ENCODE data around the gene C19orf33. TPM values are rescaled to one million over a fixed set of nuclear protein-coding genes. Genes with fewer than 3 reads are reported as not detected.
"Not testable (repeated sequence)": the region's sequence is repeated elsewhere in the genome, so short reads cannot be mapped to it uniquely, and the experiment has no call there.

The C19orf33 gene
- total and polyA plus RNA-seq, 4 donors: 2.0 to 259 (median 12.5) TPM

DNA sequence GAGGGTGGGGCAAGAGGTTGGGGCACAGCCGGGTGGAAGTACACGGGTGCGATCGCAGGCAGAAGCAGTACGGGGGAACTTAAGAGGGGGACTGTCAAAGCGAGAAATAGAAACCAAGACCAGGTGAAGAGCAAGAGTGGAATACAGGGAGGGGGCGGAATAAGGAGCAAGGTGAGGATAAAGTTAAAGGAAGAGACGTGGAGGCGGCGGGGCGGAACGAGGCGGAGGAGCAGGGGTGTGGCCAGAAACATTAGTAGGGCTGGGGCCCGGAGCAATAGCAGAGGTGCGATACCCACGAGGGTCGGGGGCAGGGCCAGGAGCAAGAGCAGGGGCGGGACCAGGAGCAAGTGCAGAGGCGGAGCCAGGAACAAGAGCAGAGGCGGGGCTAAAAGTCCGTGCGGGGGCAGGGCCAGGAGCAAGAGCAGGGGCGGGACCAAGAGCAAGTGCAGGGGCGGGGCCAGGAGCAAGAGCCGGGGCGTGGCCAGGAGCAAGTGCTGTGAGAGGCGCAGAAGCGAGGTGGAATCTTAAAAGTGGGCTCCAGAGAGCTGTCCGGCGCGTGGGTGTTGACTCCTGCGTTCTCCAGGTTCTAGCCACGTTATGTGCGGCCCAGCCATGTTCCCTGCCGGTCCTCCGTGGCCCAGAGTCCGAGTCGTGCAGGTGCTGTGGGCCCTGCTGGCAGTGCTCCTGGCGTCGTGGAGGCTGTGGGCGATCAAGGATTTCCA, 32.7 kb downstream of the C19orf33 start:
- 2% methylated on average over 41 of the region's 41 CpGs for WGBS, 2 donors
- ATAC-seq (ENCODE audit: low FRiP score): peak; percentile 89
- peak; percentile 98 to 99 for DNase-seq
- Histone ChIP-seq H3K4me1 (ENCODE audit: control insufficient read depth in 1 of 2, insufficient read depth in 2 of 2, low read length in 2 of 2) (no peaks in the 10 kb centered on the region), H3K27ac (ENCODE audit: low read depth in 1 of 2, low read length in 2 of 2) (peak overlapping the region in 1 of 2 donors; percentile 89), H3K36me3 (ENCODE audit: control insufficient read depth in 1 of 2, insufficient read depth in 2 of 2, low read length in 1 of 2) (no peaks in the 10 kb centered on the region), H3K4me3 (ENCODE audit: low read length in 2 of 2) (peak overlapping the region; percentile 19 to 59), H3K9me3 (ENCODE audit: control insufficient read depth, low read length) (no peaks in the 10 kb centered on the region), H3K27me3 (ENCODE audit: control insufficient read depth in 1 of 2, insufficient read depth in 2 of 2, low read length in 1 of 2) (no peaks in the 10 kb centered on the region)
- intact Hi-C loops (cut with DNase I): loop anchor here (1.0 to 10.0 kb wide), 7 partner anchors 36 to 516 kb away; partner anchors contain the start of genes PSMD8 (in 2 of the 2), GGN (in 1 of the 2), SIPA1L3 (in 1 of the 2) and SPRED3 (in 1 of the 2)

DNA sequence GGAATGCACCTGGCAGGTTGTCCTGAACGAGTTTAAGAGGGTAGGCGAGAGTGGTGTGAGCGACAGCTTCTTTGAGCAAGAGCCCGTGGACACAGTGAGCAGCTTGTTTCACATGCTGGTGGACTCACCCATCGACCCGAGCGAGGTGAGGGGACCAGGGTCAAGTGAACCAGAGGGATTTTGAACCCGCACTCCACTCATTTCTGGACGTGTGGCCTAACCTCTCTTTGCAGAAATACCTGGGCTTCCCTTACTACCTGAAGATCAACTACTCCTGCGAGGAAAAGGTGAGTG, 33.3 kb downstream of the C19orf33 start:
- Histone ChIP-seq H3K27me3 (ENCODE audit: control insufficient read depth in 1 of 2, insufficient read depth in 2 of 2, low read length in 1 of 2) (no peaks in the 10 kb centered on the region), H3K36me3 (ENCODE audit: control insufficient read depth in 1 of 2, insufficient read depth in 2 of 2, low read length in 1 of 2) (no peaks in the 10 kb centered on the region), H3K27ac (ENCODE audit: low read depth in 1 of 2, low read length in 2 of 2) (no peak overlapping the region), H3K9me3 (ENCODE audit: control insufficient read depth, low read length) (no peaks in the 10 kb centered on the region), H3K4me1 (ENCODE audit: control insufficient read depth in 1 of 2, insufficient read depth in 2 of 2, low read length in 2 of 2) (no peaks in the 10 kb centered on the region), H3K4me3 (ENCODE audit: low read length in 2 of 2) (no peak overlapping the region)
- ATAC-seq (ENCODE audit: low FRiP score): no peak
- DNase-seq: no peak
- intact Hi-C loops (cut with DNase I): loop anchor here (5.0 to 10.0 kb wide), 6 partner anchors 35 to 515 kb away; partner anchors contain the start of genes GGN (in 1 of the 2), PSMD8 (in 1 of the 2), SIPA1L3 (in 1 of the 2) and SPRED3 (in 1 of the 2)
- WGBS, 2 donors: 61 to 62% methylated on average over 10 of the region's 10 CpGs

DNA sequence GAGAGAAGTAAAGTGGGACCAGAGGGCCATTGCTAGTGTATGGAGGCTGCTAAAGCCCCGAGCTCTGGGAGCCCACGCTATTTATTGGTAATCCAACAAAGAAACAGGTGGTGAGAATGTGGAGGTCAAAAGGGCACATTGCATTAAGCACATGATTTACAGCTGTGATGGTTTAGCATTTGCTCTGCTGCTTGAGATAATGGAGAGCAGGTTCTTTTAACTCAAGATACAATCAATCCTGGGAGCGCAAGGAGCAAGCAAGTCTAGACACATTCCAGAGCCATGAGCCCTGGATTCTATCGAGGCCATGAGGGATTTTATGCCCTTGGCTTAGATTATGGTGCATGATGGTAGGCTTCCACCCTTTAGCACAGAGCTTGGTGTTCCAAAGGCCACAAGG, 35.0 kb downstream of the C19orf33 start:
- H3K36me3 ChIP-seq (ENCODE audit: control insufficient read depth in 1 of 2, insufficient read depth in 2 of 2, low read length in 1 of 2); H3K4me3 ChIP-seq (ENCODE audit: low read length in 2 of 2); H3K27me3 ChIP-seq (ENCODE audit: control insufficient read depth in 1 of 2, insufficient read depth in 2 of 2, low read length in 1 of 2); ATAC-seq (ENCODE audit: low FRiP score); DNase-seq; H3K4me1 ChIP-seq (ENCODE audit: control insufficient read depth in 1 of 2, insufficient read depth in 2 of 2, low read length in 2 of 2); H3K27ac ChIP-seq (ENCODE audit: low read depth in 1 of 2, low read length in 2 of 2); H3K9me3 ChIP-seq (ENCODE audit: control insufficient read depth, low read length): not testable (repeated sequence)
- 60% methylated on average over 4 of the region's 4 CpGs for WGBS, 2 donors
- intact Hi-C loops (cut with DNase I): loop anchor here (5.0 to 10.0 kb wide), 6 partner anchors 33 to 513 kb away; partner anchors contain the start of genes GGN (in 1 of the 2), PSMD8 (in 1 of the 2), SIPA1L3 (in 1 of the 2) and SPRED3 (in 1 of the 2)

DNA sequence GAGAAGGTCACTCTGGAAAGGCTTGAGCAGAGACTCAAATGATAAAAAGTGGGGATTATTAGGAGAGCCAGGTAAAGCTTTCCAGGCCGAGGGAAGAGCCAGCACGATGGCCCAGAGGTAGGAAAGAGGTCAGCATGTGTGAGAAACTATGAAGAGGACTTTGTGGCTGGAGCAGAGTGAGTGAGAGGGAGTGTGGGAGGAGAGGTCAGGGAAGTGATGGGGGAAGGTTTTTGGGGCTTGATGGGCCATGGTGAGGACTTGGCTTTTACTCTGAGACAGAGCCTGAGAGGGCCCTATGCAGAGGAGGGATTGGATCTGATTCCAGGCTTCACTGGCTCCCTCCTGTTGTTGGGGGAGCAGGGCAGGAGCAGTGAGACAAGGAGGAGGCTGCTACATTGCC, 36.9 kb downstream of the C19orf33 start:
- intact Hi-C loops (cut with DNase I): no loop called here
- H3K4me1 ChIP-seq (ENCODE audit: control insufficient read depth in 1 of 2, insufficient read depth in 2 of 2, low read length in 2 of 2): no peaks in the 10 kb centered on the region
- no peaks in the 10 kb centered on the region for H3K36me3 ChIP-seq (ENCODE audit: control insufficient read depth in 1 of 2, insufficient read depth in 2 of 2, low read length in 1 of 2)
- H3K4me3 ChIP-seq (ENCODE audit: low read length in 2 of 2): no peak overlapping the region
- H3K27me3 ChIP-seq (ENCODE audit: control insufficient read depth in 1 of 2, insufficient read depth in 2 of 2, low read length in 1 of 2): no peaks in the 10 kb centered on the region
- ATAC-seq (ENCODE audit: low FRiP score): no peak
- DNase-seq: no peak
- no peaks in the 10 kb centered on the region for H3K9me3 ChIP-seq (ENCODE audit: control insufficient read depth, low read length)
- no peak overlapping the region for H3K27ac ChIP-seq (ENCODE audit: low read depth in 1 of 2, low read length in 2 of 2)
- WGBS, 2 donors: 88 to 91% methylated on average over 2 of the region's 2 CpGs

DNA sequence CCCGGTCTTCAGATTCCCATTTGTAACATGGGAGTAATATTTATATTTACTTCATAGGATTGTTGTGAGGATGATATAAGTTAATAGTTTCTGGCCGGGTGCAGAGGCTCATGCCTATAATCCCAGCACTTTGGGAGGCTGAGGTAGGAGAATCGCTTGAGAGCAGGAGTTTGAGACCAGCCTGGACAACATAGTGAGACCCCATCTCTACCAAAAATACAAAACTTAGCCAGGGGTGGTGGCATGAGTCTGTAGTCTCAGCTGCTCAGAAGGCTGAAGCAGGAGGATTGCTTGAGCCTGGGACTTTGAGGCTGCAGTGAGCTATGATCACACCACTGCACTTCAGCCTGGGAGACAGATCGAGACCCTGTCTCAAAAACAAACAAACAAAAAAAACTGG, 42.8 kb downstream of the C19orf33 start:
- intact Hi-C loops (cut with DNase I): no loop called here
- 83 to 85% methylated on average over 4 of the region's 4 CpGs for WGBS, 2 donors
- H3K9me3 ChIP-seq (ENCODE audit: control insufficient read depth, low read length): no peaks in the 10 kb centered on the region
- H3K4me1 ChIP-seq (ENCODE audit: control insufficient read depth in 1 of 2, insufficient read depth in 2 of 2, low read length in 2 of 2): no peaks in the 10 kb centered on the region
- no peaks in the 10 kb centered on the region for H3K27me3 ChIP-seq (ENCODE audit: control insufficient read depth in 1 of 2, insufficient read depth in 2 of 2, low read length in 1 of 2)
- DNase-seq (no peak), ATAC-seq (ENCODE audit: low FRiP score) (no peak)
- no peaks in the 10 kb centered on the region for H3K36me3 ChIP-seq (ENCODE audit: control insufficient read depth in 1 of 2, insufficient read depth in 2 of 2, low read length in 1 of 2)
- no peak overlapping the region for H3K4me3 ChIP-seq (ENCODE audit: low read length in 2 of 2)
- no peak overlapping the region for H3K27ac ChIP-seq (ENCODE audit: low read depth in 1 of 2, low read length in 2 of 2)

DNA sequence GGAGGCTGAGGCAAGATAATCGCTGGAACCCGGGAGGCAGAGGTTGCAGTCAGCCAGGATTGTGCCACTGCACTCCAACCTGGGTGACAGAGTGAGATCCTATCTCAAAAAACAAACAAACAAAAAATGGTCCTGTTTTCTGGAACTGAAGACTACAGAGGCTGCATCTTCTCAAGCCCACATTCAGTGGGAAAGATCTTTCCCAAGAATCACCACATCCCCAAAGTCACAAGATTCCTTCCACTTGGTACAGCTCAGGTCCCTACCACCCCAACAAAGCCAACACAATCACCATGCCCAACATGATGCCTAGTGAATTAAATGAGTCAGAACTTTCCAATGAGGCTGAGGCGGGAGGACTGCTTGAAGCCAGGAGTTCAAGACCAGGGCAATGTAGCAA, 46.8 kb downstream of the C19orf33 start:
- WGBS, 2 donors: 81 to 87% methylated on average over 3 of the region's 3 CpGs
- Histone ChIP-seq H3K9me3 (ENCODE audit: control insufficient read depth, low read length) (no peaks in the 10 kb centered on the region), H3K36me3 (ENCODE audit: control insufficient read depth in 1 of 2, insufficient read depth in 2 of 2, low read length in 1 of 2) (no peaks in the 10 kb centered on the region), H3K4me1 (ENCODE audit: control insufficient read depth in 1 of 2, insufficient read depth in 2 of 2, low read length in 2 of 2) (no peaks in the 10 kb centered on the region), H3K27me3 (ENCODE audit: control insufficient read depth in 1 of 2, insufficient read depth in 2 of 2, low read length in 1 of 2) (no peaks in the 10 kb centered on the region), H3K4me3 (ENCODE audit: low read length in 2 of 2) (no peak overlapping the region), H3K27ac (ENCODE audit: low read depth in 1 of 2, low read length in 2 of 2) (no peak overlapping the region)
- intact Hi-C loops (cut with DNase I): no loop called here
- ATAC-seq (ENCODE audit: low FRiP score) (no peak), DNase-seq (no peak)

DNA sequence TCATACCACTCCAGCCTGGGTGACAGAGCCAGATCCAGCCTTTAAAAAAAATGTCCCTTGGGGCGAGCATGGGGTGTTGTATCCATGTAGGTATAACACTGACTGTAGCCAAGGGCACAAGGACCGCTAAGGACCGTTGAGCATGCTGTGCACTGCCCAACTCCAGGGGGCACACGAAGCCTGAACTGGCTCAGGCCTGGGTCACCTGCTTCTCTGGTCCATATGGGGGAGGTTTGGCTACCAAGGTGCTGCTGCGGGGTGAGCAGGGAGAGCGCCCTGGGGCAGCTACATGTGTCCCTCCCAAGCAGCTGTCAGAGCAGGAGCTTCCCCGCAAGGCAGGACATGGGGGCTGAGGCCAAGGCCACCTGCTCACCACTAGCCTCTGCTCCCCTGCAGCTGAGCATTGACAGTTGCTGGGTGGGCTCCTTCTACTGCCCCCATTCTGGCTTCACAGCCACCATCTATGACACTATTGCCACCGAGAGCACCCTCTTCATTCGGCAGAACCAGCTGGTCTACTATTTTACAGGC, 47.9 kb downstream of the C19orf33 start:
- DNase-seq (no peak), ATAC-seq (ENCODE audit: low FRiP score) (no peak)
- Histone ChIP-seq H3K27me3 (ENCODE audit: control insufficient read depth in 1 of 2, insufficient read depth in 2 of 2, low read length in 1 of 2) (no peaks in the 10 kb centered on the region), H3K4me1 (ENCODE audit: control insufficient read depth in 1 of 2, insufficient read depth in 2 of 2, low read length in 2 of 2) (no peaks in the 10 kb centered on the region), H3K36me3 (ENCODE audit: control insufficient read depth in 1 of 2, insufficient read depth in 2 of 2, low read length in 1 of 2) (no peaks in the 10 kb centered on the region), H3K9me3 (ENCODE audit: control insufficient read depth, low read length) (no peaks in the 10 kb centered on the region), H3K4me3 (ENCODE audit: low read length in 2 of 2) (no peak overlapping the region), H3K27ac (ENCODE audit: low read depth in 1 of 2, low read length in 2 of 2) (no peak overlapping the region)
- 71 to 72% methylated on average over 9 of the region's 9 CpGs for WGBS, 2 donors
- intact Hi-C loops (cut with DNase I): no loop called here

DNA sequence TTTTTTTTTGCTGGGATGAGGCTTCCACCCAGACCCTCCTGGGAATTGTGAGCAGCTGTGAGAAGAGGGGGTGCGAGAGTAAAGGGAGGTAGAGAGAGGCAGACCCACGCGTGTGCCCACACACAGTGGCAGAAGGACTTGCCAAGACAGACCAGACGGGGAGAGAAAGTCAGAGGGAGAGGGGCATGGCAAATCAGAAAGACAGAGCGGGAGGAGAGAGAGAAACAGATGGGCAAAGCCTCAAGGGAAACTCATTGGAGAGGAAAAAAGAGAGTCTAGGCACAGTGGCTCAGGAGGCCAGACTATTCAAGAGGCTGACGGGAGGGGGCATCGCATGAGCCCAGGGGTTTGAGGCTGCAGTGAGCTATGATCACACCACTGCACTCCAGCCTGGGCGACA, 48.6 kb downstream of the C19orf33 start:
- H3K27ac ChIP-seq (ENCODE audit: low read depth in 1 of 2, low read length in 2 of 2): no peak overlapping the region
- H3K4me1 ChIP-seq (ENCODE audit: control insufficient read depth in 1 of 2, insufficient read depth in 2 of 2, low read length in 2 of 2): no peaks in the 10 kb centered on the region
- 46 to 49% methylated on average over 7 to 8 of the region's 8 CpGs for WGBS, 2 donors
- H3K4me3 ChIP-seq (ENCODE audit: low read length in 2 of 2): no peak overlapping the region
- no peaks in the 10 kb centered on the region for H3K27me3 ChIP-seq (ENCODE audit: control insufficient read depth in 1 of 2, insufficient read depth in 2 of 2, low read length in 1 of 2)
- DNase-seq (no peak), ATAC-seq (ENCODE audit: low FRiP score) (no peak)
- no peaks in the 10 kb centered on the region for H3K36me3 ChIP-seq (ENCODE audit: control insufficient read depth in 1 of 2, insufficient read depth in 2 of 2, low read length in 1 of 2)
- intact Hi-C loops (cut with DNase I): no loop called here
- H3K9me3 ChIP-seq (ENCODE audit: control insufficient read depth, low read length): no peaks in the 10 kb centered on the region
